H1 (cell line): ENCODE data around the gene MLLT6. TPM values are rescaled to one million over a fixed set of nuclear protein-coding genes. Genes with fewer than 3 reads are reported as not detected.

Experiments used
- CTCF ChIA-PET: fragments of 300-600 bp; sonication (Branson Sonifier 250); formaldehyde crosslinking; loops from one replicate; lab custom pipeline; 2021; ENCODE audit not compliant: partially characterized antibody; lab: Charles Lee
- POLR2A ChIA-PET: fragments of 300-600 bp; sonication (Branson Sonifier 250); formaldehyde crosslinking; loops from one replicate; lab custom pipeline; 2021; ENCODE audit warnings: inconsistent platforms; ENCODE audit not compliant: partially characterized antibody; lab: Charles Lee
- DNase-seq, 2 experiments: peaks; one replicate each; pipeline versions ENCODE4 v3.0.0 to v3.0.0-alpha.2; 2010 to 2022; ENCODE audit warnings: low spot score in 2 of 2, low read depth in 1 of 2, mixed read lengths in 1 of 2
- FAIRE-seq: peaks from 2 replicates; lab custom pipeline; 2011; peaks lifted over from hg19 to GRCh38; lab: Jason Lieb, UNC
- H2AFZ ChIP-seq: 2 replicates; pipeline ENCODE4 v1.8.1; 2012; ENCODE audit warnings: low read length, inconsistent platforms
- H2AK5ac ChIP-seq: 2 replicates; pipeline ENCODE4 v1.6.1; 2013; ENCODE audit warnings: low read depth, low read length
- H2BK120ac ChIP-seq: replicated peaks from 2 replicates; pipeline ENCODE3; 2013; ENCODE audit warnings: low read depth, low read length, inconsistent platforms
- H2BK12ac ChIP-seq: 2 replicates; pipeline ENCODE4 v1.6.1; 2013; ENCODE audit warnings: low read depth, low read length
- H2BK15ac ChIP-seq: 2 replicates; pipeline ENCODE4 v1.6.1; 2013; ENCODE audit warnings: low read length
- H2BK20ac ChIP-seq: 2 replicates; pipeline ENCODE4 v1.6.1; 2013; ENCODE audit warnings: low read length
- H2BK5ac ChIP-seq: 2 replicates; pipeline ENCODE4 v1.6.1; 2013; ENCODE audit warnings: low read depth, low read length
- H3K14ac ChIP-seq: 2 replicates; pipeline ENCODE4 v1.6.1; 2013; ENCODE audit warnings: inconsistent platforms; ENCODE audit not compliant: insufficient read length
- H3K18ac ChIP-seq: 2 replicates; pipeline ENCODE4 v1.6.1; 2013; ENCODE audit warnings: low read length; ENCODE audit errors: extremely low read depth
- H3K23ac ChIP-seq: 2 replicates; pipeline ENCODE4 v1.6.1; 2013; ENCODE audit warnings: inconsistent platforms; ENCODE audit not compliant: insufficient read length
- H3K23me2 ChIP-seq: 2 replicates; pipeline ENCODE4 v1.6.1; 2013; ENCODE audit warnings: low read depth, low read length
- H3K27ac ChIP-seq: 2 replicates; pipeline ENCODE4 v1.6.1; 2011; ENCODE audit warnings: low read depth, low read length, inconsistent platforms
- H3K27me3 ChIP-seq, 4 experiments: replicated peaks in 1 of 4; 1 replicate in 1 of 4; 2 replicates in 3 of 4; pipeline versions ENCODE4 v1.6.1 to v1.8.1; 2011 to 2013; ENCODE audit warnings: low read length in 3 of 4, mild to moderate bottlenecking in 3 of 4, inconsistent platforms in 2 of 4, mixed read lengths in 2 of 4, moderate library complexity in 1 of 4; ENCODE audit not compliant: control insufficient read depth in 3 of 4, insufficient read depth in 3 of 4; ENCODE audit errors: extremely low read depth in 1 of 4
- H3K36me3 ChIP-seq, 4 experiments: 2 replicates each; pipeline versions ENCODE4 v1.6.1 to v1.8.1; 2011 to 2013; ENCODE audit warnings: mild to moderate bottlenecking in 4 of 4, low read length in 3 of 4, moderate library complexity in 2 of 4, control low read depth in 1 of 4, inconsistent platforms in 1 of 4; ENCODE audit not compliant: insufficient read depth in 4 of 4, control insufficient read depth in 2 of 4
- H3K4ac ChIP-seq: replicated peaks from 2 replicates; pipeline ENCODE3; 2013; ENCODE audit warnings: low read length, low read depth, mixed read lengths, inconsistent platforms; ENCODE audit not compliant: insufficient read length
- H3K4me1 ChIP-seq, 4 experiments: replicated peaks in 1 of 4; 1 replicate in 1 of 4; 2 replicates in 3 of 4; pipeline versions ENCODE4 v1.6.1 to v1.8.1; 2011 to 2013; ENCODE audit warnings: low read length in 3 of 4, inconsistent platforms in 2 of 4, mixed read lengths in 1 of 4; ENCODE audit not compliant: insufficient read depth in 4 of 4, control insufficient read depth in 3 of 4
- H3K4me2 ChIP-seq, 2 experiments: 2 replicates each; pipeline versions ENCODE4 v1.6.1 to v1.8.1; 2011 to 2013; ENCODE audit warnings: low read depth in 2 of 2, low read length in 2 of 2, control low read depth in 1 of 2, inconsistent platforms in 1 of 2, mild to moderate bottlenecking in 1 of 2; ENCODE audit not compliant: insufficient read depth in 1 of 2
- H3K4me3 ChIP-seq, 4 experiments: fragments of 200-600, 300-600 bp in 1 of 4; sonication (generic), shearing (Covaris generic), sonication (Bioruptor Twin) in 1 of 4; 2 replicates each; pipeline versions ENCODE4 v1.5.1 to v1.8.1; 2011 to 2016; ENCODE audit warnings: low read length in 4 of 4, low read depth in 3 of 4, control low read depth in 2 of 4, inconsistent platforms in 2 of 4, mild to moderate bottlenecking in 2 of 4, mixed read lengths in 1 of 4, moderate library complexity in 1 of 4; ENCODE audit not compliant: insufficient read depth in 2 of 4; ENCODE audit errors: extremely low read depth in 1 of 4
- H3K56ac ChIP-seq: replicated peaks from 2 replicates; pipeline ENCODE3; 2013; ENCODE audit warnings: low read depth, mild to moderate bottlenecking, mixed read lengths, low read length, inconsistent platforms; ENCODE audit not compliant: insufficient read length
- H3K79me1 ChIP-seq: 2 replicates; pipeline ENCODE4 v1.6.1; 2013; ENCODE audit warnings: low read depth, low read length, control low read depth
- H3K79me2 ChIP-seq, 2 experiments: 2 replicates each; pipeline versions ENCODE4 v1.6.1 to v1.8.1; 2012 to 2013; ENCODE audit warnings: low read length in 2 of 2, mild to moderate bottlenecking in 2 of 2, inconsistent platforms in 1 of 2; ENCODE audit not compliant: insufficient read depth in 2 of 2, control insufficient read depth in 1 of 2
- H3K9ac ChIP-seq, 4 experiments: replicated peaks in 1 of 4; 1 replicate in 1 of 4; 2 replicates in 3 of 4; pipeline versions ENCODE4 v1.6.1 to v1.8.1; 2011 to 2013; ENCODE audit warnings: low read depth in 3 of 4, low read length in 3 of 4, control low read depth in 2 of 4, mild to moderate bottlenecking in 2 of 4, moderate library complexity in 2 of 4, inconsistent platforms in 1 of 4; ENCODE audit errors: extremely low read depth in 1 of 4
- H3K9me3 ChIP-seq, 2 experiments: 2 replicates each; pipeline versions ENCODE4 v1.6.1 to v1.8.1; 2012 to 2013; ENCODE audit warnings: mild to moderate bottlenecking in 2 of 2, moderate library complexity in 2 of 2, control low read depth in 1 of 2, inconsistent platforms in 1 of 2, low read depth in 1 of 2, low read length in 1 of 2, mixed read lengths in 1 of 2; ENCODE audit not compliant: insufficient read depth in 2 of 2
- H4K20me1 ChIP-seq, 2 experiments: replicated peaks in 1 of 2; 2 replicates each; pipeline versions ENCODE3 to v1.8.1; 2011 to 2013; ENCODE audit warnings: inconsistent platforms in 2 of 2, low read length in 2 of 2, mild to moderate bottlenecking in 1 of 2; ENCODE audit not compliant: insufficient read depth in 2 of 2, control insufficient read depth in 1 of 2
- H4K5ac ChIP-seq: 2 replicates; pipeline ENCODE4 v1.6.1; 2013; ENCODE audit warnings: low read length, low read depth, mixed read lengths, inconsistent platforms; ENCODE audit not compliant: insufficient read length
- H4K8ac ChIP-seq: 2 replicates; pipeline ENCODE4 v1.8.0; 2013; ENCODE audit warnings: mild to moderate bottlenecking, moderate library complexity, low read length, inconsistent platforms; ENCODE audit not compliant: insufficient read depth; ENCODE audit errors: extremely low read depth
- H4K91ac ChIP-seq: replicated peaks from 2 replicates; pipeline ENCODE3; 2013; ENCODE audit warnings: low read length, mixed read lengths, inconsistent platforms; ENCODE audit not compliant: insufficient read length
- EP300 ChIP-seq, 2 experiments: IDR thresholded peaks; 1 replicate in 1 of 2; 2 replicates in 1 of 2; pipeline ENCODE4 v1.6.1; 2011 to 2012; ENCODE audit warnings: low read depth in 2 of 2, low read length in 2 of 2, mild to moderate bottlenecking in 2 of 2, borderline replicate concordance in 1 of 2, inconsistent platforms in 1 of 2, moderate library complexity in 1 of 2
- GTF2F1 ChIP-seq: IDR thresholded peaks from 2 replicates; pipeline ENCODE4 v1.6.1; 2012; ENCODE audit warnings: low read depth, low read length, improper control_type of control experiment, borderline replicate concordance
- NANOG ChIP-seq: IDR thresholded peaks from 2 replicates; pipeline ENCODE4 v1.6.1; 2011; ENCODE audit warnings: low read length, low read depth, mild to moderate bottlenecking, inconsistent platforms; ENCODE audit not compliant: insufficient read depth, poor library complexity, severe bottlenecking
- SRF ChIP-seq: IDR thresholded peaks from 2 replicates; pipeline ENCODE4 v1.6.1; 2011; ENCODE audit warnings: mild to moderate bottlenecking, low read depth, low read length, moderate library complexity
- WGBS, 2 experiments: shearing (Covaris generic) in 1 of 2; methylation state at CpG; one replicate each; pipeline versions ENCODE4 v1.1.6 to v1.1.7; 2013 to 2015; ENCODE audit warnings: low lambda C conversion rate in 2 of 2, mixed read lengths in 2 of 2, inconsistent platforms in 1 of 2, low coverage in 1 of 2, missing lambda C conversion rate in 1 of 2; ENCODE audit not compliant: insufficient replicate concordance in 2 of 2, insufficient coverage in 1 of 2, insufficient read length in 1 of 2; ENCODE audit errors: extremely low coverage in 1 of 2, missing lambda C conversion rate in 1 of 2; 5-methylcytosine and 5-hydroxymethylcytosine counted together
- polyA plus RNA-seq, 7 experiments: library from polyadenylated mRNA; depleted of rRNA in 3 of 7; stranded (reverse) in 5 of 7; unstranded in 2 of 7; fragments of >200 nt in 5 of 7; fragments of 200-250 nt in 2 of 7; gene quantifications; 1 replicate in 5 of 7; 2 replicates in 1 of 7; 4 replicates in 1 of 7; pipeline versions ENCODE4 v1.2.1 to v1.2.3, GENCODE V29; 2011 to 2013; ENCODE audit warnings: missing spikeins in 2 of 7, mixed read lengths in 2 of 7
- total RNA-seq: library from RNA; stranded (reverse); fragmentation: NEBNext Ultra II Directional; extraction: Animal tissue kit (Norgen Biotek cat#: 25700); gene quantifications from 2 replicates; pipeline ENCODE4 v1.2.1, GENCODE V29; 2021

The MLLT6 gene
- total and polyA plus RNA-seq, 2 of the 8 experiments (the other 6 are each of a cell fraction or from before 2014, with no cell fraction given), result 6.5 to 8.0 TPM

GRCh38 chr17:38685491-38685890 is 19.6 kb upstream of the MLLT6 start:
- Histone ChIP-seq H3K18ac (no peak overlapping the region), H2BK12ac (no peak overlapping the region), H3K27me3 (peaks cover 0 to 8% (median under 1%) of the 10 kb centered on the region in 4 experiments; a peak in 2 of 7 replicates), H2BK15ac (no peak overlapping the region), H4K20me1 (no peaks in the 10 kb centered on the region), H4K5ac (no peak overlapping the region), H3K79me1 (no peaks in the 10 kb centered on the region), H4K8ac (peak overlapping the region; percentile 69; the same call in 1 of the 2 replicates), H2AK5ac (no peak overlapping the region; the same call in 1 of the 2 replicates), H3K4ac (no peak overlapping the region), H3K56ac (no peak overlapping the region), H3K4me3 (no peak overlapping the region), H3K79me2 (no peaks in the 10 kb centered on the region), H3K23ac (no peak overlapping the region), H3K4me1 (no peaks in the 10 kb centered on the region), H3K4me2 (no peak overlapping the region), H3K27ac (no peak overlapping the region), H3K36me3 (no peaks in the 10 kb centered on the region), H3K9me3 (no peaks in the 10 kb centered on the region), H4K91ac (no peak overlapping the region), H2BK5ac (no peak overlapping the region), H3K23me2 (no peaks in the 10 kb centered on the region), H3K9ac (no peak overlapping the region), H2BK20ac (no peak overlapping the region), H2BK120ac (no peak overlapping the region), H3K14ac (no peak overlapping the region), H2AFZ (no peak overlapping the region)
- 81% methylated on average over 12 of the region's 12 CpGs; no CpG with 5 or more reads in 1 of the 2 experiments for WGBS, 2 experiments
- CTCF ChIA-PET, result interaction anchor here (0.6 to 14.5 kb wide), 6 partner anchors 8 to 101 kb away, joined by 3 to 141 read pairs (median 4); no protein-coding TSS in a partner anchor
- FAIRE-seq, result no peak
- POLR2A ChIA-PET, result interaction anchor here (1.2 kb wide), 3 partner anchors 50 to 168 kb away, joined by 3 to 5 read pairs (median 3); partner anchors contain the start of gene RPL23
- DNase-seq, result no peak
- TF ChIP-seq SRF (no peak), NANOG (no peak), GTF2F1 (no peak), EP300 (IDR thresholded peaks at IDR 0.05; ENCODE audit: borderline replicate concordance in 1 of 2, low read depth in 2 of 2, low read length in 2 of 2) (no peak)
